ENCODE results near the gene FTO.

- TF ChIP-seq GATA2 (IDR thresholded peaks at IDR 0.05; ENCODE audit: low read depth, low read length) = no peak
- TF ChIP-seq GATA3 (IDR thresholded peaks at IDR 0.05; ENCODE audit: low read depth, low read length) = no peak
These were observed 422.0 kb downstream of the FTO start for GRCh38 chr16:54125751-54126655.
